ENCODE results near the gene NOS1AP.
"Not testable (repeated sequence)": the region's sequence is repeated elsewhere in the genome, so short reads cannot be mapped to it uniquely, and the experiment has no call there.

Gene NOS1AP

DNA sequence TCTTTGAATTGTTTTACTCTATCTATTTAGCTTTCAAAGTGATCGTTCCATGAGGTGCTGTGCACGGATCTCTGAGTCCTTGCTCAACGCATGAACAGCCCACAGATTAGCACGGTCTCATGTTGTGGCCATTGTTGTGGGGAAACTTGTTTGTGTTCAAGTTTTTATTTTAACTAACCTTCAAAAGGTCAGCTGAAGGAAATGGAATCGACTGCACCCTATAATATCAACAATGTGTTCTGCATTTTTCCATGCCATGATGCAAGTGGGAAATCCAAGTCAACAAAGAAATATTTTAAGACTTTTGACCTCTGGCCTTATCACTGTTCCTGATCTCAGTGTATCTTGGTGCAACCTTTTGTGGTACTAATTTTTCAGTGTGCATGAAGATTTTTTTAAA, 336.3 kb downstream of the NOS1AP start:
- TF ChIP-seq, protein P1, sequence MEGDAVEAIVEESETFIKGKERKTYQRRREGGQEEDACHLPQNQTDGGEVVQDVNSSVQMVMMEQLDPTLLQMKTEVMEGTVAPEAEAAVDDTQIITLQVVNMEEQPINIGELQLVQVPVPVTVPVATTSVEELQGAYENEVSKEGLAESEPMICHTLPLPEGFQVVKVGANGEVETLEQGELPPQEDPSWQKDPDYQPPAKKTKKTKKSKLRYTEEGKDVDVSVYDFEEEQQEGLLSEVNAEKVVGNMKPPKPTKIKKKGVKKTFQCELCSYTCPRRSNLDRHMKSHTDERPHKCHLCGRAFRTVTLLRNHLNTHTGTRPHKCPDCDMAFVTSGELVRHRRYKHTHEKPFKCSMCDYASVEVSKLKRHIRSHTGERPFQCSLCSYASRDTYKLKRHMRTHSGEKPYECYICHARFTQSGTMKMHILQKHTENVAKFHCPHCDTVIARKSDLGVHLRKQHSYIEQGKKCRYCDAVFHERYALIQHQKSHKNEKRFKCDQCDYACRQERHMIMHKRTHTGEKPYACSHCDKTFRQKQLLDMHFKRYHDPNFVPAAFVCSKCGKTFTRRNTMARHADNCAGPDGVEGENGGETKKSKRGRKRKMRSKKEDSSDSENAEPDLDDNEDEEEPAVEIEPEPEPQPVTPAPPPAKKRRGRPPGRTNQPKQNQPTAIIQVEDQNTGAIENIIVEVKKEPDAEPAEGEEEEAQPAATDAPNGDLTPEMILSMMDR (IDR thresholded peaks at IDR 0.05; ENCODE audit: low read depth, low read length, missing control alignments), result no peak
- DNase-seq (ENCODE audit: low read depth), result no peak

DNA sequence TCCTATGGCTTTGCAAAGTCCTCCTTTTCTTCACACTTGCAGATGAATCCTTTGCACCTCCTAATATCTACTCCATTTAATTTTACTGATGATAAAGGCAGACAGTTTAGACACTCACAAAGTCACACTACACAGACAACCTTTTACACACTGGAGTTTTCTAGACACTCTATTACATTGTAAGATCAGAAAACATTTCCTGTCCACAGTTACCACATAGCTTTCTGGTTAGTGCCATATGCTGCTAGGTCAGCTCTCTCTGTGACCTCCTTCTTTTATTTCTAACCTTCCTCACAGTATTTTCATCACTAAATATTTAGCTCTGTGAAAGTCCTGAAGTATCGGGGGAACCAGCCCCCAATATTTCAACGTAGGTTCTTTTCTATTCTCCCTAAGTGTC, 337.3 kb downstream of the NOS1AP start:
- TF ChIP-seq, protein P1 (IDR thresholded peaks at IDR 0.05; ENCODE audit: low read depth, low read length, missing control alignments), result no peak
- in situ Hi-C loops (cut with HindIII; ENCODE audit: low sequenced_read_pairs), result no loop called here
- H3K4me3 ChIP-seq (ENCODE audit: low read depth, low read length), result no peak overlapping the region
- no peak for DNase-seq (ENCODE audit: low read depth)

More for the DNA sequence above, 336.3 kb downstream of the NOS1AP start:
- no peak overlapping the region for H3K4me3 ChIP-seq (ENCODE audit: low read depth, low read length)
- in situ Hi-C loops (cut with HindIII; ENCODE audit: low sequenced_read_pairs), result no loop called here

GRCh38 chr1:162407539-162407938, 338.0 kb downstream of the NOS1AP start:
- H3K4me3 ChIP-seq (ENCODE audit: low read depth, low read length), result no peak overlapping the region
- DNase-seq (ENCODE audit: low read depth), result no peak
- TF ChIP-seq, protein P1 (IDR thresholded peaks at IDR 0.05; ENCODE audit: low read depth, low read length, missing control alignments), result no peak
- in situ Hi-C loops (cut with HindIII; ENCODE audit: low sequenced_read_pairs), result no loop called here

DNA sequence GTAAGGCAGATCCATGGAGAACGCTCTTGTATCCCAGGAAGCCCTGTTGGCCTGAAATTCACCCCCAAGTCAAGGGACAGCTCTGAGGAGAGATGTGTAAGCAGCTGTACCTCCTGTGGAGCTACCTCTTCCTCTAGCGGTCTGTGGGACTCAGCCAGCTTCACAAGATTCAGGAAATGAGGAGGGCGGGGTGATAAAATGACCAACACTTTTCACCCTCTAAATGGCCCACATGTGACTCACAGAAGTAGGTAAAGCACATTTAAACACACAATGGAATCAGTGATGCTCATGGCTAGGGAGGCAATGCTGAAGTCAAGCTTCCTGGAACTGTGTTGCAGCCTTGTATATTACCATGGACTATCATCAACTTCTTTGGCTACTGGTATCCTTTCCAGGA, 342.5 kb downstream of the NOS1AP start, which contains the start of gene SH2D1B:
TSS of gene SH2D1B (minus strand) at position 135 of the 400 bp plus-strand sequence. CDS start at position 15, 120 bp downstream.
- peak; percentile 45 for DNase-seq (ENCODE audit: low read depth)
- no peak within 1 kb of the TSS for H3K4me3 ChIP-seq (ENCODE audit: low read depth, low read length)
- TF ChIP-seq, protein P1 (IDR thresholded peaks at IDR 0.05; ENCODE audit: low read depth, low read length, missing control alignments), result no peak
- in situ Hi-C loops (cut with HindIII; ENCODE audit: low sequenced_read_pairs), result no loop called here

- no peak overlapping the region for H3K4me3 ChIP-seq (ENCODE audit: low read depth, low read length)
- TF ChIP-seq, protein P1 (IDR thresholded peaks at IDR 0.05; ENCODE audit: low read depth, low read length, missing control alignments), result no peak
- in situ Hi-C loops (cut with HindIII; ENCODE audit: low sequenced_read_pairs), result no loop called here
- no peak for DNase-seq (ENCODE audit: low read depth)
Measured at GRCh38 chr1:162416215-162416614, 346.7 kb downstream of the NOS1AP start.

- no peak overlapping the region for H3K4me3 ChIP-seq (ENCODE audit: low read depth, low read length)
- TF ChIP-seq, protein P1 (IDR thresholded peaks at IDR 0.05; ENCODE audit: low read depth, low read length, missing control alignments), result no peak
- in situ Hi-C loops (cut with HindIII; ENCODE audit: low sequenced_read_pairs), result no loop called here
- no peak for DNase-seq (ENCODE audit: low read depth)
Measured at GRCh38 chr1:162416909-162417308, 347.4 kb downstream of the NOS1AP start.

- DNase-seq (ENCODE audit: low read depth), result no peak
- in situ Hi-C loops (cut with HindIII; ENCODE audit: low sequenced_read_pairs), result no loop called here
Measured at GRCh38 chr1:162417650-162418049, 348.2 kb downstream of the NOS1AP start.

DNA sequence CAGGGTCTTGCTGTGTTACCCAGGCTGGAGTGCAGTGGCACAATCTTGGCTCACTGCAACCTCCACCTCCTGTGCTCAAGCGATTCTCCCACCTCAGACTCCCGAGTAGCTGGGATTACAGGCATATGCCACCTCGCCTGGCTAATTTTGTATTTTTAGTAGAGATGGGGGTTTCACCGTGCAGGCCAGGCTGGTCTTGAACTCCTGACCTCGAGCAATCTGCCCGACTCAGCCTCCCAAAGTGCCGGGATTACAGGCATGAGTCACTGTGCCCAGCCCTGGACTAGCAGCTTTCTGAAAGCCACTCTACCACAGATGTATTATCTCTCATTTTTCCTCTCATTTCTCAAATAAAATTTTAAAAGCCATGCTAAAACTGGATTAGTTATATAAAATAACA, 349.1 kb downstream of the NOS1AP start:
- DNase-seq (ENCODE audit: low read depth); H3K4me3 ChIP-seq (ENCODE audit: low read depth, low read length); in situ Hi-C loops (cut with HindIII; ENCODE audit: low sequenced_read_pairs): not testable (repeated sequence)

More at GRCh38 chr1:162417650-162418049, 348.2 kb downstream of the NOS1AP start:
- TF ChIP-seq, protein P1 (IDR thresholded peaks at IDR 0.05; ENCODE audit: low read depth, low read length, missing control alignments), result no peak
- no peak overlapping the region for H3K4me3 ChIP-seq (ENCODE audit: low read depth, low read length)

DNA sequence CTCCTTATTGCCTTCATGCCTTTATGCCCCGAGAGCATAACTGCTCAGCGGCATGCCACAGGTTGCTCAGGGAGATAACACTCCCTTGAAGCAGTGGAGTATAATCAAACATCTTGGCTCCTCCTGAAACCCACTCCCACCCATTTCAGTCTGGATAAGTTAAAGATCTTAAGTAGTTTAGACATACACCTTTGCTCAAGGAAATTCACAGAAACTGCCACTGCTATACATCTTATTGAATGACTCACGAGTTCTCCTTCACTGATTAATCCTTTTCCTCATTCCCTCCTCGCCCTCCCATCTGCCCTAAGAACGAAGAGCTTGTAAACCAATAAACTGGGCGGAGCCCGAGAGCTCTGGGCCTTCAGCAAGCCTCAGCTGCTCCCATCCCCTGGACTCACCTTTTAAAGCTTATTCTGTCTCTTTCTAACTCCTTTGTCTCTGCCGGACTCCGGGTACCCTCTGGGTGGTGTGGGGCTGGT, 350.0 kb downstream of the NOS1AP start:
- in situ Hi-C loops (cut with HindIII; ENCODE audit: low sequenced_read_pairs); DNase-seq (ENCODE audit: low read depth): not testable (repeated sequence)

More for the DNA sequence above, 350.0 kb downstream of the NOS1AP start:
- H3K4me3 ChIP-seq (ENCODE audit: low read depth, low read length), result not testable (repeated sequence)

Measured in astrocyte of the cerebellum (primary cell).